Panc1 (cell line): ENCODE results near the gene CABP2.

ENCODE experiments used
- CTCF ChIP-seq: fragments of 450-650 bp; IDR thresholded peaks from 2 replicates; pipeline ENCODE4 v1.5.1; 2017; ENCODE audit warnings: mild to moderate bottlenecking
- POLR2AphosphoS5 ChIP-seq: IDR thresholded peaks from 2 replicates; pipeline ENCODE4 v1.6.1; 2012; ENCODE audit warnings: mild to moderate bottlenecking, low read depth, low read length, moderate library complexity
- REST ChIP-seq, 2 experiments: IDR thresholded peaks; 2 replicates each; pipeline ENCODE4 v1.6.1; 2011 to 2012; ENCODE audit warnings: low read depth in 2 of 2, control low read depth in 1 of 2, low read length in 1 of 2, mild to moderate bottlenecking in 1 of 2, moderate library complexity in 1 of 2; ENCODE audit not compliant: insufficient read depth in 1 of 2
- SIN3A ChIP-seq: IDR thresholded peaks from 2 replicates; pipeline ENCODE4 v1.6.1; 2012; ENCODE audit warnings: low read depth, mild to moderate bottlenecking, low read length, moderate library complexity, borderline replicate concordance; ENCODE audit not compliant: insufficient read depth
- TCF7L2 ChIP-seq: IDR thresholded peaks from 2 replicates; pipeline ENCODE4 v1.6.1; 2011; ENCODE audit warnings: mild to moderate bottlenecking, low read depth, low read length, inconsistent platforms

GRCh38 chr11:67472882-67473281, 50.4 kb downstream of the CABP2 start:
- TF ChIP-seq CTCF (no peak), REST (IDR thresholded peaks at IDR 0.05; ENCODE audit: insufficient read depth in 1 of 2, low read depth in 2 of 2, low read length in 1 of 2) (no peak), SIN3A (no peak), TCF7L2 (no peak), POLR2AphosphoS5 (no peak)
